Mucosa of descending colon (tissue), 3 donors: ENCODE results near the gene FAM43A. TPM values are rescaled to one million over a fixed set of nuclear protein-coding genes. Genes with fewer than 3 reads are reported as not detected.

Source experiments
- ATAC-seq: fragments of 200-7000 bp; cut with Tn5 transposase; one replicate; pipeline ENCODE4 v1.9.1; 2020; ENCODE audit warnings: mild to moderate bottlenecking, moderate library complexity
- DNase-seq, 3 donors: peaks; one replicate each; pipeline ENCODE4 v3.0.0-alpha.2; 2020
- H3K36me3 ChIP-seq: fragments of 200-600 bp; one replicate; pipeline ENCODE4 v1.8.0; 2021; ENCODE audit warnings: low read depth, mild to moderate bottlenecking
- H3K4me1 ChIP-seq: fragments of 200-600 bp; one replicate; pipeline ENCODE4 v1.8.0; 2021; ENCODE audit warnings: low read depth, mild to moderate bottlenecking
- H3K4me3 ChIP-seq: fragments of 200-600 bp; one replicate; pipeline ENCODE4 v1.8.0; 2021; ENCODE audit warnings: mild to moderate bottlenecking
- H3K9me3 ChIP-seq: fragments of 200-600 bp; one replicate; pipeline ENCODE4 v1.8.0; 2021; ENCODE audit warnings: mild to moderate bottlenecking
- intact Hi-C, 2 donors: fragments of 100-400 bp; cut with DNase I in 1 of 2; cut with micrococcal nuclease in 1 of 2; formaldehyde crosslinking; loops; one replicate each; pipeline versions ENCODE4 v1.11.0 to v1.11.1; 2022; cut with DNase I, micrococcal nuclease
- total RNA-seq, 3 donors: library from RNA; stranded (reverse); fragmentation: NEBNext Ultra II Directional in 2 of 3; extraction: Animal tissue kit (Norgen Biotek cat#: 25700) in 2 of 3; gene quantifications; one replicate each; pipeline versions ENCODE4 v1.2.1 to v1.2.4, GENCODE V29; 2021 to 2023
- TF ChIP-seq, protein P1 (sequence below): fragments of 200-600 bp; IDR thresholded peaks from one replicate; pipeline ENCODE4 v1.8.0; 2022; ENCODE audit warnings: antibody characterized with exemption, mild to moderate bottlenecking
- donor health status: DM: no; HTN: no; CAD: no; lungs with moderate emphysema.
- donor health status: DM: no; HTN: no; CAD: no.
- donor health status: DM: no; HTN: yes; CAD: no.

FAM43A gene
- total RNA-seq, 3 donors from 2014 or later = 12.7 to 87.8 (median 22.4) TPM

DNA sequence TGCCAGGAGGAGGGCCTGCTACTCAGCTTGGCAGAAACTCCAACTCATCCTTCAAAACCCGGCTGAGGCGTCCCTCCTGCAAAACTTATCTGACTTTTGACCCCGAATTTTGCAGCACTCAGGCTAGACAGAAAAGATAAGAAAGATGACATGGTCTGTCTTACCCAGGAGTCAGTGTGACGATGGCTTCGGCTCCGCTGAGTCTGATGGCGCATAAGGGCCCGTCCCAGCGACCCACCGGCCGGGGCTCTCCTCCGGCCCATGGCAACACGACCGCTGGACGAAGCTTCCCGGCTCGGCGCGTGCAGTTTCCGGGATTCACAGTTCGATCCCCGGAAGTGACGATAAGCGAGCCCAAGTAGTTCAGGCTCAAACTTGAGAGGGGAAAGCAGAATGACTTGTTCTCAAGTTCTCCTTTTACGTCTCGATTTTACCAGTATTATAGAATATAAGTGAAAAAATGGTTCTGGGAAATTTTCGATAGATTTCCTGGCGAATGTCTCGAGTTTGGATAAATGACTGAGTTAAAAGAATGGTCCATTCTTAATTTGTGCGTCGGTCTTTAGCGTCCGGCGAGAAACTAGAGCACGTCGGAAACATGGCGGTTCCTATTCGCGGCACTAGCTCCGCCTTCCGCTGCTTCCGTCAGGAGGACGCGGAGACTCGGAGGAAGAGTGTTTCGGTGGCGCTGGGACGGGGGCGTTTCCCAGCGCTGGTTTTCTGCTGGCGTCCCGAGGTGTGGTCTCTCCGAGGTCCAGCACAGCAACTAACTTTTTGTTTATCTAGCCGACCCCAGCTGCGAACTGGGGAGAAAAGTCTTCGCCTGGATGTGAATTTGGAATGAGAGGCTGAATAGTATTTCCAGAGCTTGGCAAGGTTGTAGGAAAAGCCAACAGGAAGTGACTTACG lies 13.5 kb upstream of the FAM43A start, which contains the start of gene LSG1:
TSS of gene LSG1 (minus strand) at position 292 of the 909 bp plus-strand sequence. CDS start at position 263, 29 bp downstream.
- Histone ChIP-seq H3K4me3 (peak within 1 kb of the TSS; percentile 75), H3K9me3 (no peaks in the 10 kb centered on the region), H3K4me1 (peaks cover 9% of the 10 kb centered on the region), H3K36me3 (no peaks in the 10 kb centered on the region)
- DNase-seq (peak; percentile 94 to 96 (median 95)), ATAC-seq (peak; percentile 99)
- intact Hi-C loops = no loop called here
- TF ChIP-seq, protein P1, sequence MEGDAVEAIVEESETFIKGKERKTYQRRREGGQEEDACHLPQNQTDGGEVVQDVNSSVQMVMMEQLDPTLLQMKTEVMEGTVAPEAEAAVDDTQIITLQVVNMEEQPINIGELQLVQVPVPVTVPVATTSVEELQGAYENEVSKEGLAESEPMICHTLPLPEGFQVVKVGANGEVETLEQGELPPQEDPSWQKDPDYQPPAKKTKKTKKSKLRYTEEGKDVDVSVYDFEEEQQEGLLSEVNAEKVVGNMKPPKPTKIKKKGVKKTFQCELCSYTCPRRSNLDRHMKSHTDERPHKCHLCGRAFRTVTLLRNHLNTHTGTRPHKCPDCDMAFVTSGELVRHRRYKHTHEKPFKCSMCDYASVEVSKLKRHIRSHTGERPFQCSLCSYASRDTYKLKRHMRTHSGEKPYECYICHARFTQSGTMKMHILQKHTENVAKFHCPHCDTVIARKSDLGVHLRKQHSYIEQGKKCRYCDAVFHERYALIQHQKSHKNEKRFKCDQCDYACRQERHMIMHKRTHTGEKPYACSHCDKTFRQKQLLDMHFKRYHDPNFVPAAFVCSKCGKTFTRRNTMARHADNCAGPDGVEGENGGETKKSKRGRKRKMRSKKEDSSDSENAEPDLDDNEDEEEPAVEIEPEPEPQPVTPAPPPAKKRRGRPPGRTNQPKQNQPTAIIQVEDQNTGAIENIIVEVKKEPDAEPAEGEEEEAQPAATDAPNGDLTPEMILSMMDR = no peak

DNA sequence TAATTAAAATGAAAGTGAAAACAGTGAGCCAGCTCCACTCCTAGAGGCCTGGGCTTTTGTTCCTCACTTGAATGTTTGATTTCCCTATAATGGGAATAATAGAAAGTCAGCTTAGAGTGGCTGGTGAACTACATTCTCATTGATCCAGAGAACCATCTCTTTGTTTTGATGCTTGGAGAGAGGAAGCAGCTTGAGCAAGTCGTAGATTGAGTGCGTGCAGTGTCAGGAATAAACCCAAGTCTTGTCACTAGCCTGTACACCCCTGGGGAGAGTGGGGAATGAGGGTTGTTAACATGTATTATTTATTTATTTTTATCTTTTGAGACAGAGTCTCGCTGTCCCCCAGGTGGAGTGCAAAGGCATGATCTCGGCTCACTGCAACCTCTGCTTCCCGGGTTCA lies 12.8 kb upstream of the FAM43A start:
- no peak overlapping the region for H3K4me3 ChIP-seq
- TF ChIP-seq, protein P1 = no peak
- peaks cover 9% of the 10 kb centered on the region for H3K4me1 ChIP-seq
- H3K36me3 ChIP-seq = no peaks in the 10 kb centered on the region
- ATAC-seq = no peak
- no peaks in the 10 kb centered on the region for H3K9me3 ChIP-seq
- DNase-seq = no peak
- intact Hi-C loops = no loop called here

DNA sequence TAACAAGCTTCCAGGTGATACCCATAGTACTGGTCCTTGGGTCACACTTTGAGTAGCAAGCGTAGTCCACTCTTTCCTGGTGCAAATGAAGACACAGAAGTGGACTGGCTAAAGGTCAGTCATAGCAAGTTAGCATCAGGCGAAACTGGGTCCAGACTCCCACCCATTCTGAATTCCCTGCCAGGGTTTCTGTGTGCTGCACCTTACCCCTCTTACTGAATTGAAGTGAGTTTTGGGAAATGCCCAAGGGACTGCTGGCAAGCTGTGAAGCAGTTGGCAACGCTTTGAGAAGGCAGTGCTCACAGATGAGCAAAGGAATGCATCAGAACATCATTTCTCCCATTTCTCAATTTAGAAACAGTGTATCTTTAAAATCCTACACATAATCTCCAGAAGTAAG lies 11.9 kb upstream of the FAM43A start:
- DNase-seq (no peak), ATAC-seq (no peak)
- Histone ChIP-seq H3K9me3 (no peaks in the 10 kb centered on the region), H3K36me3 (no peaks in the 10 kb centered on the region), H3K4me1 (peaks cover 9% of the 10 kb centered on the region), H3K4me3 (no peak overlapping the region)
- intact Hi-C loops = no loop called here
- TF ChIP-seq, protein P1 = no peak

DNA sequence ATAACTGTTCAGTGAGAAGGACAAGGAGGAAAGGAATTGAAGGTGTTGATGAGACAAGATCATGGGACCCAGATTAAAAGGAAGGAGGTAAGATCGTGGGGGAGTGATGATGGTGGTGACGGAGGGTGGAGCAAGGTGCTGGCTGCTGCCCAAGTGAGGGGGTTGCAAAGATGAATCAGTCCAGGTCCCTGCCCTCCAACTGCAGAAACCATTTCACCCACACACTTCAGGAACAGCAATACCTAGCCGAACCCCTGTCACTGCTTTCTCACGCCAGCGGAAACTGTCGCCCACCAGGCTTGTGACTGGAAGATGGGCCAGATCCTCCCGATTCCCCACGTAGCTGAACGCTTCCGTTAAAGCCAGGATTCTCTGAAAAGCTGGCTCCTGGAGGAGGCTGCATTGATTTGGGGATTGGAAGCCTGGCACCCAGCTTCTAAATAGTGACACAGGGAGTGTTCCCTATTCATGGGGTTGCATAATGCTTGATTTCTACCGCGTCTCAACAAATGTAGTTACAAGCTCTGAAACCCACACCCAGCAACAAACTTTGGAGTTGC lies 10.5 kb upstream of the FAM43A start:
- ATAC-seq (no peak), DNase-seq (no peak)
- H3K9me3 ChIP-seq = no peaks in the 10 kb centered on the region
- peaks cover 9% of the 10 kb centered on the region for H3K4me1 ChIP-seq
- H3K36me3 ChIP-seq = no peaks in the 10 kb centered on the region
- TF ChIP-seq, protein P1 = no peak
- intact Hi-C loops = no loop called here
- no peak overlapping the region for H3K4me3 ChIP-seq

DNA sequence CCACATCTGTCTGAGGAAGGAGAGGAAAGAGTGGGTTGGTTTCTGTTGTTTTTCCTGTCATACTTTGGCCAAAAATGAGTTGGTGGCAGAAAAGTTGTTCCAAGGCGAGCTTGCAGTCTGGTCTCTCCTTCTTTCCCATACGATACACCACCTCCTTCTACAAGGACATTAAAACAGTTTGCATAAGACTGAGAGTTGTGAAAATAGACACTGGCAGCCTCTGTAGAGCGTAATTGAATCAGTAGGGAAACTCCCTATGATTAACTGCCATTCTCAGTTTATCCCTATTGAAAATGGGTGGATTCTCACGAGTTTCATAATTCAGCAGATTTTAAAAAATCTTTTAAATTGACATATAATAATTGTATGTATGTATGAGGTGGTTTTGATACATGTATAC lies 10.0 kb upstream of the FAM43A start:
- no peaks in the 10 kb centered on the region for H3K9me3 ChIP-seq
- ATAC-seq = no peak
- no peak for DNase-seq
- intact Hi-C loops = no loop called here
- H3K36me3 ChIP-seq = no peaks in the 10 kb centered on the region
- H3K4me3 ChIP-seq = no peak overlapping the region
- H3K4me1 ChIP-seq = peaks cover 9% of the 10 kb centered on the region
- TF ChIP-seq, protein P1 = no peak
